RWPE2 (cell line): ENCODE measurements around the gene PTPRT.

Source experiments
- ATAC-seq: fragments of 200-7000 bp; cut with Tn5 transposase; 3 replicates; pipeline ENCODE4 v1.9.1; 2021; ENCODE audit warnings: low read depth
- DNase-seq: peaks from one replicate; pipeline ENCODE4 v3.0.0-alpha.2; 2020; ENCODE audit warnings: low spot score
- H3K27ac ChIP-seq: fragments of 450-650 bp; 2 replicates; pipeline ENCODE4 v1.5.1; 2017; ENCODE audit warnings: mild to moderate bottlenecking; ENCODE audit not compliant: poor library complexity, severe bottlenecking
- H3K27me3 ChIP-seq: fragments of 250-450 bp; sonication (Bioruptor Pico); 2 replicates; pipeline ENCODE4 v1.5.1; 2021; ENCODE audit warnings: mild to moderate bottlenecking, moderate library complexity; ENCODE audit not compliant: insufficient read depth, poor library complexity, severe bottlenecking
- H3K36me3 ChIP-seq: fragments of 250-450 bp; sonication (Bioruptor Pico); 2 replicates; pipeline ENCODE4 v1.5.1; 2020; ENCODE audit warnings: low read depth, mild to moderate bottlenecking, moderate library complexity
- H3K4me1 ChIP-seq: fragments of 250-450 bp; sonication (Bioruptor Pico); 2 replicates; pipeline ENCODE4 v1.5.1; 2021; ENCODE audit warnings: mild to moderate bottlenecking, moderate library complexity; ENCODE audit not compliant: insufficient read depth, poor library complexity, severe bottlenecking
- H3K4me3 ChIP-seq: fragments of 250-450 bp; sonication (Bioruptor Pico); 2 replicates; pipeline ENCODE4 v1.5.1; 2021; ENCODE audit warnings: mild to moderate bottlenecking, moderate library complexity; ENCODE audit not compliant: severe bottlenecking
- H3K9me3 ChIP-seq: fragments of 250-450 bp; sonication (Bioruptor Pico); 2 replicates; pipeline ENCODE4 v1.5.1; 2021; ENCODE audit warnings: mild to moderate bottlenecking, moderate library complexity; ENCODE audit not compliant: severe bottlenecking
- TF ChIP-seq, protein P1 (sequence below): fragments of 450-650 bp; IDR thresholded peaks from one replicate; pipeline ENCODE4 v1.5.1; 2017; ENCODE audit warnings: mild to moderate bottlenecking, moderate library complexity; ENCODE audit not compliant: poor library complexity, severe bottlenecking

PTPRT gene

DNA sequence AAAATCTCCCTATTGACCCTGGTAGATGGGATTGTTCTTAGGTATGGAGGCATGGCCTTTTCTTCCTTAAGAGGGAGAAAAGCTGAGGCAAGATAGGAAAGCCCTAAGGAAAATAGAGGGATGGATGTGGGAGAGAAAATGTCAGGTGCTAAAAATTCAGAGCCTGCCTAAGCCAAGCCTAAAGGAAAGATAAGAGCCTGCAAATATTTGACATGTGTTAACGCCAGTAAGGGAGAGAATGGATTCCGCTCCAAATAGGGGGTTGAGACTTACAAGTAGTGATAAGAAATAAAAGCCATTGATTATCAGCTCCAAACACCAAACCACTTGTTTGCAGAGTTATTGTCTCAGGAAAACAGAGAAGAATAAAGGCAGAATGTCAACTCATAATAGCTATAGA, 533.6 kb downstream of the PTPRT start:
- H3K4me1 ChIP-seq: no peaks in the 10 kb centered on the region
- H3K9me3 ChIP-seq: peaks cover 2% of the 10 kb centered on the region
- H3K4me3 ChIP-seq: no peak overlapping the region
- DNase-seq (no peak), ATAC-seq (no peak)
- no peaks in the 10 kb centered on the region for H3K36me3 ChIP-seq
- TF ChIP-seq, protein P1, sequence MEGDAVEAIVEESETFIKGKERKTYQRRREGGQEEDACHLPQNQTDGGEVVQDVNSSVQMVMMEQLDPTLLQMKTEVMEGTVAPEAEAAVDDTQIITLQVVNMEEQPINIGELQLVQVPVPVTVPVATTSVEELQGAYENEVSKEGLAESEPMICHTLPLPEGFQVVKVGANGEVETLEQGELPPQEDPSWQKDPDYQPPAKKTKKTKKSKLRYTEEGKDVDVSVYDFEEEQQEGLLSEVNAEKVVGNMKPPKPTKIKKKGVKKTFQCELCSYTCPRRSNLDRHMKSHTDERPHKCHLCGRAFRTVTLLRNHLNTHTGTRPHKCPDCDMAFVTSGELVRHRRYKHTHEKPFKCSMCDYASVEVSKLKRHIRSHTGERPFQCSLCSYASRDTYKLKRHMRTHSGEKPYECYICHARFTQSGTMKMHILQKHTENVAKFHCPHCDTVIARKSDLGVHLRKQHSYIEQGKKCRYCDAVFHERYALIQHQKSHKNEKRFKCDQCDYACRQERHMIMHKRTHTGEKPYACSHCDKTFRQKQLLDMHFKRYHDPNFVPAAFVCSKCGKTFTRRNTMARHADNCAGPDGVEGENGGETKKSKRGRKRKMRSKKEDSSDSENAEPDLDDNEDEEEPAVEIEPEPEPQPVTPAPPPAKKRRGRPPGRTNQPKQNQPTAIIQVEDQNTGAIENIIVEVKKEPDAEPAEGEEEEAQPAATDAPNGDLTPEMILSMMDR: no peak
- H3K27me3 ChIP-seq: no peaks in the 10 kb centered on the region
- H3K27ac ChIP-seq: no peak overlapping the region

DNA sequence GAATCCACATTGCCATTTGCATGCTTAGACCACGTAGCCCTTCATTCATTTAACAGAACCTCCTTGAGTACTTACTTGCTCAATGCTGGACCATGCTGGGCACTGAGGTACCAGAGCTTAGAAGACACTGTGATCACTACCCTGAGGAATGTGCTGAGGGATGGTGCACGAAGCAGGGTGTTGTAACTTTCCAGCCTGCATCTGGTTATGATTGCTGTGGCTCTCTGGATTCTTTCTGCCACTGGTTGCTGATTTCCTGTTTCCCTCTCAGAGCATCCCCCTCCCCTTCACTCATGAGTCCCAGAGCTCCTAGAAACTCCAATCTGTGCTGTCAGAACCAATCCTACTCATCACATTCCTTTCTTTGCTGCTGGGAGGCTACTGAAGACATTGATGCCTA, 537.4 kb downstream of the PTPRT start:
- TF ChIP-seq, protein P1: no peak
- H3K27ac ChIP-seq: no peak overlapping the region
- no peaks in the 10 kb centered on the region for H3K27me3 ChIP-seq
- no peaks in the 10 kb centered on the region for H3K36me3 ChIP-seq
- DNase-seq: no peak
- H3K4me3 ChIP-seq: no peak overlapping the region
- H3K4me1 ChIP-seq: no peaks in the 10 kb centered on the region
- peaks cover 2% of the 10 kb centered on the region for H3K9me3 ChIP-seq
- ATAC-seq: peak; percentile 28; the same call in 1 of the 3 replicates

DNA sequence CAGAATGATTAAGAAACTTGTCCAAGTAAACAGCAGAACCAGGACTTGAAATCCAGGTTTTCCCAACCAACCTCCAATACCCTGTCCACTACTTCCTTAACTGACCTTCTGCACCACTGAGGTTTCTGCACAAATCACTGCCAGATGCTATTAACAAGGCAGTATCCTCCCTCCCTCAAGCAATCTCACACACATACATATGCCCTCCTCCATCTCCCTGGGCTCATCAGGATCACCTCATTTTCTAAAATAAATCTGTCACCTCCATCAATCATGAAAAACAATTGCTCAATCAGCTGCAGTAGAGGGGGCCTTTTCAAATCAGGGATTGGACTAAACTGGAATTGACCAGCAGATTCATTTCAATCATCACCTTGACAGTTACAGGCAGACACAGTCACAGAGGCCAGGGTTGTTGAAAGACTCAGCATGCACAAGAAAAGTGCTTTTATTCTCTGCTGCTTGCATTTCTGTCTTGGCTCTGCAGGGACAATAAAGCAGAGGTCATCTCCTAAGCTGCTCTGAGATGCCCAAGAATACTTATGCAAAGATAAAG, 539.4 kb downstream of the PTPRT start:
- Histone ChIP-seq H3K36me3 (no peaks in the 10 kb centered on the region), H3K4me3 (no peak overlapping the region), H3K27ac (no peak overlapping the region), H3K9me3 (no peaks in the 10 kb centered on the region), H3K27me3 (no peaks in the 10 kb centered on the region), H3K4me1 (no peaks in the 10 kb centered on the region)
- no peak for ATAC-seq
- no peak for DNase-seq
- TF ChIP-seq, protein P1: no peak

DNA sequence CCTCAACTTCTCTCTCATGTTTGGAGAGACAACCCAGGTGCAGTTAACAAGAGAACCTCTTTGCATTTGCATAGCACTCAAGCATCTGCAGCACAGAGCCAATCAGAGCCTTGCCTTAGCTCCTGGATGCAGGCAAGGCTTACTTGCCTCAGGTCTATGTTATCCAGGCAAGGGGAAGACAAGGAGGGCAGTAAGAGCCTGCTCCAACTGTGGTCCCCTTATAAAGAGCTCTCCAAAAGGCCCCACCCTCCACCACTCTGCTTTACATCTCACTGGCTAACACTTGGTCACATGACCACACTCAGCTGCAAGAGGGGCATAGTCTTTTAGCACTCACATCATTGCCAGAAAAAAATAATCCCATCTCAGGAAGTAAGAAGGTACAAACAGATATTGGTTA, 540.0 kb downstream of the PTPRT start:
- Histone ChIP-seq H3K9me3 (no peaks in the 10 kb centered on the region), H3K4me3 (no peak overlapping the region), H3K27ac (no peak overlapping the region), H3K4me1 (no peaks in the 10 kb centered on the region), H3K27me3 (no peaks in the 10 kb centered on the region), H3K36me3 (no peaks in the 10 kb centered on the region)
- ATAC-seq (no peak), DNase-seq (no peak)
- TF ChIP-seq, protein P1: no peak

DNA sequence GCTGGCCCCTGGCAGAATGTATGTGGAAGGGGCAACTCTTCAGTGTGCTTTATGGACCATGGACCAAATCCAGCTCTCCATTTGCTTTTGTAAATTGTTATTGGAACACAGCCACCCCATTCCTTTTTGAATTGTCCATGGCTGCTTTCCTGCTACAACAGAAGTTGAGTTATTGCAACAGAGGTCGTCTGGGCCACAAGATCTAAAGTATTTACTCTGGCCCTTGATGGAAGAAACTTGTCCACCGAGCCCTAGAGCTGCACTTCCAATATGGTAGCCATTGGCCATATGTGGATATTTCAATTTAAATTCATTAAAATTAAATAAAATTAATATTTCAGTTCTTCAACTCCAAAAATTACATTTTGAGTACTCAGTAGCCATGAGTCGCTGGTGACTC, 543.5 kb downstream of the PTPRT start:
- TF ChIP-seq, protein P1: no peak
- ATAC-seq: no peak
- DNase-seq: no peak

More for the DNA sequence above, 543.5 kb downstream of the PTPRT start:
- Histone ChIP-seq H3K4me3 (no peak overlapping the region), H3K9me3 (peaks cover 5% of the 10 kb centered on the region), H3K27me3 (no peaks in the 10 kb centered on the region), H3K36me3 (no peaks in the 10 kb centered on the region), H3K27ac (no peak overlapping the region), H3K4me1 (no peaks in the 10 kb centered on the region)
